ENCODE data around the gene CD300A. TPM values are rescaled to one million over a fixed set of nuclear protein-coding genes. Genes with fewer than 3 reads are reported as not detected.

Gene CD300A
- 5.0 TPM for total RNA-seq

GRCh38 chr17:74466111-74466827 lies at the start of gene CD300A:
CD300A (plus strand) TSS chr17:74466634; CDS start chr17:74466704, 70 bp downstream.

GRCh38 chr17:74431568-74432423 lies 34.6 kb upstream of the CD300A start, which contains the start of gene GPRC5C:
GPRC5C (plus strand) TSS chr17:74432088; CDS start chr17:74439777, 7,689 bp downstream.

GRCh38 chr17:74531231-74531761 lies 64.9 kb downstream of the CD300A start, which contains the start of gene CD300LB:
CD300LB (minus strand) TSS chr17:74531475; CDS start chr17:74531350, 125 bp downstream.

Small RNA genes within 50 kb of the gene (small RNA-seq; reads per million reads assigned to genes)
- not detected for gene RNA5SP448 (ENCODE audit: low replicate concordance)

Other genes starting within 250 kb of the CD300A start
- gene DNAI2, start 192.4 kb upstream of the CD300A start, total RNA-seq: not detected
- 0.23 TPM for gene KIF19, start 140.4 kb upstream of the CD300A start, total RNA-seq
- gene BTBD17, start 104.8 kb upstream of the CD300A start, total RNA-seq: 0.12 TPM
- 0.29 TPM for gene GPR142, start 99.1 kb upstream of the CD300A start, total RNA-seq
- 231 TPM for gene GPRC5C, start 34.5 kb upstream of the CD300A start, total RNA-seq
- gene CD300LB, start 64.8 kb downstream of the CD300A start, total RNA-seq: 0.82 TPM
- 1.2 TPM for gene CD300C, start 79.5 kb downstream of the CD300A start, total RNA-seq
- not detected for gene CD300H, start 100.9 kb downstream of the CD300A start, total RNA-seq
- not detected for gene CD300LD, start 125.6 kb downstream of the CD300A start, total RNA-seq
- 1.1 TPM for gene CD300E, start 157.1 kb downstream of the CD300A start, total RNA-seq
- 3.0 TPM for gene CD300LF, start 246.3 kb downstream of the CD300A start, total RNA-seq